ENCODE data around the gene HSD3B7.
"Not testable (repeated sequence)": the region's sequence is repeated elsewhere in the genome, so short reads cannot be mapped to it uniquely, and the experiment has no call there.

Gene HSD3B7

DNA sequence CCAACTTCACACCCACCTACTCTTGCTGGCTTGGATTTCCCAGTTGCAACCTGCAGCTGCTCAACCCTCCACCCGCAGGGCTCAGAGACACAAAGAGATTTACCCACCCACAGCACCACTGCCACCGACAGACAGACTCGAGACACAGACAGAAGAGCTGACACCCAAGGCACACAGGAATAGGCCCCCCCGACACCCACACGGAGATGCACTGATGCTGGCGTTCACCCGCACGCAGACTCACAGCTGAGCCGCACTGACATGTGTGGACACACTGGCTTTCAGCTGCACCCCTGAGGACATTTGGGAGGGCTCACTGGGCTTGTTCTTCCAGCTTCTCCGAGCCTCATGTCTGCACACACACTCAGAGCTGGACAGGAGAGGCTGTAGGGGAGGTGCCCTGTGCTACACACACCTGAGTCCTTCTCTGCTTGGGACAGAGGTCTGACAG is 17.3 kb downstream of the HSD3B7 start:
- DNase-seq, result no peak

GRCh38 chr16:31002862-31003341 is 17.9 kb downstream of the HSD3B7 start:
- no peak for DNase-seq

DNA sequence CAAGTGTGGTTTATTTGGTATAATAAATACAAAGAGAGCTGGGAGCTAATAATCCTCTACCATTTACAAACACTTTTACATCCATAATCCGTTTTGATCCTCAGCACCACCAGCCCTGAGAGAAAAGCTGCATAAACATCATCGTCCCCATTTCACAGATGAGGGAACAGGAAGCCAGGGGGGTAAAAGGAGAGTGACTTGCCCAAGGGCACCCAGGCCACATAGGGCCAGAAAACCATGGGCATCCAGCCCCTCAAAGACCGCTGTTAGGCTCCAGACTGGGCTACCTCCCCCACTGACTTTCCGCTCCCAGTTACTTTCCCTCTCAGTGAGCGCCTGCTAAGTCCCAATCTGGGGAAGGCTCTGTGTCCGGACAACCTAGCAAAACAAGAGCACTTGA is 18.7 kb downstream of the HSD3B7 start:
- DNase-seq, result no peak

GRCh38 chr16:31004658-31005057 is 19.7 kb downstream of the HSD3B7 start:
- DNase-seq, result no peak

DNA sequence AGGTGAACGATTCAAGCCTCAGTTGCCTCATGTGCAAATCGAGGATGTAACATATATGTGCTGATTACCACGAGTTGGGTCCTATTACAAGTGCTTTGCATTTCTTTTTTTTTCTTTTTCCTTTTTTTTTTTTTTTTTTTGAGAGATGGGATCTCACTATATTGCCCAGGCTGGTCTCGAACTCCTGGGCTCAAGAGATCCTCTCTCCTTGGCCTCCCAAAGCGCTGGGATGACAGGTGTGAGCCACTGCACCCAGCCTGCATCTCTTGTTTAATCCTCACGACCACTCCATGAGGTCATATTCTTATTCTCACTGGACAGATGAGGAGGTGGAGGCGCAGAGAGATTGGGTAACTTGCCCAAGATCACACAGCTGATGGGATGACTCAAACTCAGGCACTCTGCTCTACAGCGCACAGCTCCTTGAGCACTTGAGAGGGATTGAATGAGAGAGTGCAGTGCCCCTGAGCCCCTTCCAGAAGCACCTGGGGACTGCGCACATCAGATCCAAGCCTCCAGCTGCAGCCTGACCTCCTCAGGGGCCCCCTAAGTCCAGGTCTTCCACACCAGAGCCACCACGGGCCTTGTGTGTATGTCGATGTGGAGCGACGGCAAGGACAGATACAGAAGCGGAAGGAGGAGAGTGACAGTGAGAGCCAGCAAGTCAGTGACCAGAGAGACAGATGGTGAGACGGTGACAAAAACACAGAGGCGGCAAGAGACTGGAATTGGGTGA is 20.5 kb downstream of the HSD3B7 start:
- no peak for DNase-seq

- DNase-seq, result no peak
Measured at GRCh38 chr16:31006086-31006385, 21.0 kb downstream of the HSD3B7 start.

DNA sequence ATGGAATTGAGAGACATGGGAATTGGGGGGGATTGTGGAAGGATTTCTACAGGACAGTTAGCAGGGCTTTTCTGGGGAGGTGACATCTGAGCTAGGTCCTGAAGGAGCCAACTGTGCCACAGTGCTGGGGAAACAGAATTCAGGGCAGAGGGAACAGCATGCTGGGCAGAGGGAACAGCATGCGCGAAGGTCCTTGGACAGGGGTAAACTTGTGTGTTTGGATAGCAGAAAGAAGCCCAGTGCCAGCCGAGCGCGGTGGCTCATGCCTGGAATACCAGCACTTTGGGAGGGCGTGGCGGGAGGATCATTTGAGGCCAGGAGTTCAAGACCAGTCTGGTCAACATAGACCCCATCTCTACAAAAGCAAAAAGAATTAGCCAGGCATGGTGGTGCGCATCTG is 21.6 kb downstream of the HSD3B7 start:
- DNase-seq, result no peak

DNA sequence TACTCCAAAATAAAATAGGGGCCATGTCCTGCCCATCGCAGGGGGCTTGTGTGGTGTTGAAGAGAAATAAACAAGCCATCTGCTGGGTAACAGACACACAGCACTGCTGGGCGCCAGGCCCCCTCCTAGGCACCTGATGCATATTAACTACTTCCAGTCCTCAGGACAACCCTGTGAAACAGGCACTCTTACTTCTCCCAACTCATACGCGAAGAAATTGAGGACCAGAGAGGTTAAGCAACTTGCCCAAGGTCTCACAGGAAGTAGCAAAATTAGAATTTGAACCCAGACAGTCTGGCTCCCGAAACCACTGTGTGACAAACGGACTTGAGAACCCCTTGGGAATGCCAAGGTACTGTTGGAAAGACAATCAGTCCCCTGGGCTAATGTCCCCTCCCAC is 22.7 kb downstream of the HSD3B7 start:
- no peak for DNase-seq

DNA sequence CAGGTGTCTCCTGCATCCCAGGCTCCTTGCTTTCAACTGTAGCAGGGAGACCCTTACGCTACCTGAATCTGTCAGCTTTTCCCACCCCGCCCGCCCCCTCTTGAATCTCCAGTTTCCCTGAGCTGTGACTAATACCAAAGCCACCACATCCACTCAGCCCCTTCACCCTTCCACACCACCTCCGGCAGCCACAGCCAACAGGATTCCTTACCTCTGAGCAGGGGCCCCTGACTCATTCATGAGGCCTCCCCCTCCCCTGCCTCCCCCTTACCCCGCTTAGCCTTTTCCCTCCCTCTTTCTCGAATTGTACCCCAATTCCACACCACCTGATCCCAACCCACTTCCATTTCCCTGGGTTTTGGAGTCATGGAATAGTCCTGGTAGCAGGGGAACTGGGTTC is 23.1 kb downstream of the HSD3B7 start:
- DNase-seq, result no peak

- DNase-seq, result no peak
Measured at GRCh38 chr16:31008551-31008950, 23.5 kb downstream of the HSD3B7 start.

DNA sequence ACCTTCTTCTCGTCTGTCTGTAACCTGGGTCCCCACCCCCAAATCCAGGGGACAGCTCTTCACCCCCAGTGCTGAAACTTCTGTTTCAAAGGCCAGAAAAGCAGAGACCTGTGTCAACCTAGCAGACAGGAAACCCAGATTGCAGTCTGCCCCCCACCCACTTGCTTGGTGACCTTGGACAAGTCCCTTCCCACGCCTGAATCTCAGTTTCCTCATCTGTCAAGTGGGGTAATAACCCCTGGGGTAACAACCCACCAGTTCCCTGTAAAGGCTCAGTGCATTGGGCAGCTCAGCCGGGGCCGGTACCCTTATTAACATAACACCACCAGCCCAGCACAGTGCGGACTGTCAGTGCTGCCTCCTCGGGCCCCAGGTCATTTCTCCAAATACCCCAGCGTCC is 24.1 kb downstream of the HSD3B7 start:
- no peak for DNase-seq

- no peak for DNase-seq
Measured at GRCh38 chr16:31009894-31010584, 25.0 kb downstream of the HSD3B7 start.

- DNase-seq, result no peak
Measured at GRCh38 chr16:31010585-31011325, 25.7 kb downstream of the HSD3B7 start, which contains the start of gene STX1B. Gene STX1B (minus strand): TSS chr16:31010638. CDS start chr16:31010396, 242 bp downstream.

- DNase-seq, result not testable (repeated sequence)
Measured at GRCh38 chr16:31011815-31012214, 26.8 kb downstream of the HSD3B7 start.

DNA sequence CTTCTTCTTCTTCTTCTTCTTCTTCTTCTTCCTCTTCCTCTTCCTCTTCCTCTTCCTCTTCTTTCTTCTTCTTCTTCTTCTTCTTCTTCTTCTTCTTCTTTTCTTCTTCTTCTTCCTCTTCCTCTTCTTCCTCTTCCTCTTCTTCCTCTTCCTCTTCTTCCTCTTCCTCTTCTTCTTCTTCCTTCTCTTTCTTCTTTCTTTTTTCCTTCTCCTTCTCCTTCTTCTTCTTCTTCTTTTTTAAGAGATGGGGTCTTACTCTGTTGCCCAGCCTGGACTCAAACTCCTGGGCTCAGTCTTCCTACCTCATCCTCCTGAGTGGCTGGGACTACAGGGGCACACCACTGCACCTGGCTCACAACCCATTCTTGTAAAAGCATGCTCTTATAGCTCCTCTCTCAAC is 28.3 kb downstream of the HSD3B7 start:
- DNase-seq, result not testable (repeated sequence)

DNA sequence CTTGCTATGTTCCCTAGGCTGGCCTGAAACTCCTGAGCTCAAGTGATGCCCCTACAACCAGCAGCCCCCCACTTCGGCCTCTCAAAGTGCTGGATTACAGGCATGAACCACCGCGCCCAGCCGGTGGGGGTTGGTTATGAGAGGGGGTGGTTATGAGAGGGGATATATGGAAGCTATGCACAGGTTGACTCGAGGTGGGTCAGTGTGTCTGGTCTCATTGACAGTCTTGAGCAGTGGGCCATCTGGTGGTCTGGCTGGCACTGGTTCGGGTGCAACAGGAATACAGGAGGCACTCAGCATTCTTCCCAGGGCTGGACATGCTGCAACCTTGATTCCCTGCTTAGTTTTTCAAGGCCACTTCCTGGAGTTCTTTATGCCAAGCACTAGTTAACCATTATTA is 31.0 kb downstream of the HSD3B7 start:
- no peak for DNase-seq

DNA sequence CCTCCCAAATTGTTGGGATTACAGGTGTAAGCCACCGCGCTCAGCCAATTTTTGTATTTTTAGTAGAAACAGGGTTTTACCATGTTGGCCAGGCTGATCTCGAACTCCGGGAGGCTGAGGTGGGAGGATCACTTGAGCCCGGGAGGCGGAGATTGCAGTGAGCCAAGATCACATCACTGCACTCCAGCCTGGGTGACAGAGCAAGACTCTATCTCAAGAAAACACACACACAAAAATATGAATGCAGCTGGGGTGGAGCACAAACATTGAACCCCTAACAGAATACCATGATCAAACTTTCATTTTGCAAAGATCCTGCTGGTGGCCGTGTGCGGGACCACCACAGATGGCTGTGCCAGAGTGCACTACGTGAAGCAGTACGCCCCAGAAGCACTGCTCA is 32.7 kb downstream of the HSD3B7 start:
- DNase-seq, result not testable (repeated sequence)

GRCh38 chr16:31020536-31020935 is 35.5 kb downstream of the HSD3B7 start:
- no peak for DNase-seq

GRCh38 chr16:31022544-31023251 is 37.7 kb downstream of the HSD3B7 start:
- DNase-seq, result no peak

DNA sequence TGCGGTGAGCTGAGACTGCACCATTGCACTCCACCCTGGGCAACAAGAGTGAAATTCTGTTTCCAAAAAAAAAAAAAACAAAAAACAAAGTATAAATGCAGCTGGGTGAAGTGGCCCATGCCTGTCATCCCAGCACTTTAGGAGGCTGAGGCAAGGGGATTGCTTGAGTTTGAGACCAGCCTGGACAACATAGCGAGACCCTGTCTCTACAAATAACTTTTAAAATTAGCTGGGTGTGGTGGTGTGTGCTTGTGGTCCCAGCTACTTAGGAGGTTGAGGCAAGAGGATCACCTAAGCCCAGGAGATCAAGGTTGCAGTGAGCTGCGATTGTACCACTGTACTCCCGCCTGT is 38.2 kb downstream of the HSD3B7 start:
- no peak for DNase-seq

GRCh38 chr16:31023627-31024226 is 38.7 kb downstream of the HSD3B7 start:
- no peak for DNase-seq

- no peak for DNase-seq
Measured at GRCh38 chr16:31025339-31025738, 40.3 kb downstream of the HSD3B7 start.

- no peak for DNase-seq
Measured at GRCh38 chr16:31029272-31029671, 44.3 kb downstream of the HSD3B7 start.
